K562 (cell line): ENCODE data around the gene SLC22A12. TPM values are rescaled to one million over a fixed set of nuclear protein-coding genes. Genes with fewer than 3 reads are reported as not detected.

ENCODE experiments used
- ATAC-seq: fragments of 200-7000 bp; cut with Tn5 transposase; 3 replicates; pipeline ENCODE4 v1.9.1; 2020; ENCODE audit warnings: moderate library complexity
- BruUV-seq: library from RNA; stranded (reverse); fragments of 400-500 nt; replicated peaks from 2 replicates; lab custom pipeline; 2021; lab: Mats Ljungman, UMichigan
- CTCF ChIA-PET: fragments of 300-600 bp; formaldehyde crosslinking; extraction: SDS; loops from one replicate; lab custom pipeline; 2021; ENCODE audit warnings: low intra/inter-chr PET ratio; lab: Yijun Ruan, JAX
- POLR2A ChIA-PET: fragments of 300-600, 350-650 bp; sonication (Branson Sonifier 250); formaldehyde crosslinking; extraction: SDS; loops from one replicate; lab custom pipeline; 2021; ENCODE audit warnings: antibody characterized with exemption, inconsistent platforms; lab: Yijun Ruan, JAX
- DNase-seq, 4 experiments: peaks; one replicate each; pipeline versions ENCODE4 v3.0.0 to v3.0.0-alpha.2; 2011 to 2018; ENCODE audit warnings: low spot score in 3 of 4, mixed read lengths in 3 of 4; ENCODE audit errors: extremely low read depth in 1 of 4
- FAIRE-seq: peaks from 2 replicates; lab custom pipeline; 2011; peaks lifted over from hg19 to GRCh38; lab: Jason Lieb, UNC
- H2AFZ ChIP-seq: 2 replicates; pipeline ENCODE4 v1.6.0; 2011; ENCODE audit warnings: low read depth, low read length, control low read depth, inconsistent platforms
- H3K27ac ChIP-seq: fragments of 200-600 bp; 3 replicates; pipeline ENCODE4 v1.8.0; 2011; ENCODE audit warnings: low read depth, mild to moderate bottlenecking, control low read depth, inconsistent platforms, low read length, moderate library complexity, mixed read lengths; ENCODE audit errors: extremely low read depth
- H3K27me3 ChIP-seq, 2 experiments: fragments of 300-600 bp in 1 of 2; 2 replicates in 1 of 2; 3 replicates in 1 of 2; pipeline versions ENCODE4 v1.6.0 to v1.8.0; 2011; ENCODE audit warnings: inconsistent platforms in 2 of 2, low read length in 2 of 2, mild to moderate bottlenecking in 1 of 2, mixed read lengths in 1 of 2, moderate library complexity in 1 of 2; ENCODE audit not compliant: control insufficient read depth in 2 of 2, insufficient read depth in 2 of 2
- H3K36me3 ChIP-seq: fragments of 300-600 bp; 3 replicates; pipeline ENCODE4 v1.8.0; 2011; ENCODE audit warnings: mild to moderate bottlenecking, low read length, inconsistent platforms; ENCODE audit not compliant: control insufficient read depth, insufficient read depth
- H3K4me1 ChIP-seq, 2 experiments: fragments of 200-600 bp in 1 of 2; replicated peaks in 1 of 2; 2 replicates in 1 of 2; 3 replicates in 1 of 2; pipeline versions ENCODE4 v1.5.1 to v1.8.0; 2011; ENCODE audit warnings: inconsistent platforms in 2 of 2, low read length in 2 of 2, mild to moderate bottlenecking in 1 of 2, mixed read lengths in 1 of 2, moderate library complexity in 1 of 2; ENCODE audit not compliant: control insufficient read depth in 2 of 2, insufficient read depth in 2 of 2
- H3K4me2 ChIP-seq: 2 replicates; pipeline ENCODE4 v1.6.1; 2011; ENCODE audit warnings: low read length, control low read depth, inconsistent platforms, mixed read lengths; ENCODE audit not compliant: insufficient read depth
- H3K4me3 ChIP-seq: fragments of 200-600 bp; sonication (generic), shearing (Covaris generic); 2 replicates; pipeline ENCODE4 v1.5.1; 2016; ENCODE audit warnings: control low read depth, inconsistent platforms
- H3K79me2 ChIP-seq: fragments of 200-600 bp; 3 replicates; pipeline ENCODE4 v1.8.0; 2011; ENCODE audit warnings: low read length, inconsistent platforms; ENCODE audit not compliant: control insufficient read depth, insufficient read depth
- H3K9ac ChIP-seq, 2 experiments: 2 replicates each; pipeline versions ENCODE4 v1.6.0 to v1.6.1; 2011; ENCODE audit warnings: low read depth in 2 of 2, low read length in 2 of 2, control low read depth in 1 of 2, inconsistent platforms in 1 of 2, mild to moderate bottlenecking in 1 of 2, mixed read lengths in 1 of 2; ENCODE audit not compliant: insufficient read depth in 1 of 2
- H3K9me1 ChIP-seq: one replicate; pipeline ENCODE4 v1.6.0; 2011; ENCODE audit warnings: inconsistent platforms, mild to moderate bottlenecking, low read length, moderate library complexity; ENCODE audit not compliant: control insufficient read depth, insufficient read depth
- H3K9me3 ChIP-seq: replicated peaks from 2 replicates; pipeline ENCODE4 v1.5.1; 2011; ENCODE audit warnings: low read depth, low read length, inconsistent platforms; ENCODE audit not compliant: control insufficient read depth, insufficient read depth
- H4K20me1 ChIP-seq: replicated peaks from 2 replicates; pipeline ENCODE4 v1.6.1; 2011; ENCODE audit warnings: low read length, inconsistent platforms, mixed read lengths; ENCODE audit not compliant: control insufficient read depth, insufficient read depth
- GMEB1 ChIP-seq: fragments of 250-450 bp; sonication (Bioruptor Pico); IDR thresholded peaks from 2 replicates; pipeline ENCODE4 v1.4.0; 2020; ENCODE audit warnings: mild to moderate bottlenecking
- HNRNPL ChIP-seq: fragments of 200-400 bp; formaldehyde crosslinking; IDR thresholded peaks from 2 replicates; pipeline ENCODE4 v1.6.1; 2017; ENCODE audit warnings: low read depth, mild to moderate bottlenecking, low read length
- MITF ChIP-seq: IDR thresholded peaks from 2 replicates; pipeline ENCODE4 v1.6.1; 2014; ENCODE audit warnings: antibody characterized with exemption
- NCOR1 ChIP-seq: fragments of 450-650 bp; IDR thresholded peaks from 2 replicates; pipeline ENCODE4 v1.6.1; 2016; ENCODE audit warnings: mild to moderate bottlenecking, moderate library complexity
- NFXL1 ChIP-seq: fragments of 450-650 bp; formaldehyde crosslinking; IDR thresholded peaks from 2 replicates; pipeline ENCODE4 v1.4.0; 2021; ENCODE audit warnings: mild to moderate bottlenecking
- PHF21A ChIP-seq: fragments of 450-650 bp; IDR thresholded peaks from 2 replicates; pipeline ENCODE4 v1.6.1; 2017; ENCODE audit warnings: low read depth, borderline replicate concordance
- POLR3G ChIP-seq: IDR thresholded peaks from 2 replicates; pipeline ENCODE4 v1.6.1; 2011; ENCODE audit not compliant: insufficient read length, insufficient replicate concordance; ENCODE audit errors: extremely low read depth
- SIN3A ChIP-seq, 2 experiments: fragments of 150-350 bp in 1 of 2; IDR thresholded peaks; 2 replicates each; pipeline ENCODE4 v1.6.1; 2011 to 2016; ENCODE audit warnings: borderline replicate concordance in 2 of 2, low read depth in 2 of 2, low read length in 2 of 2, mild to moderate bottlenecking in 2 of 2, moderate library complexity in 2 of 2; ENCODE audit not compliant: control insufficient read depth in 1 of 2
- SMC3 ChIP-seq: conservative IDR thresholded peaks from 2 replicates; pipeline ENCODE4 v1.6.1; 2011; ENCODE audit warnings: low read depth, low read length, improper control_type of control experiment; ENCODE audit not compliant: insufficient read depth
- THAP12 ChIP-seq: fragments of 250-450 bp; sonication (Bioruptor Pico); IDR thresholded peaks from 2 replicates; pipeline ENCODE4 v1.9.0; 2021; ENCODE audit warnings: mild to moderate bottlenecking, inconsistent platforms
- TSHZ1 ChIP-seq: fragments of 250-450 bp; sonication (Bioruptor Pico); IDR thresholded peaks from 2 replicates; pipeline ENCODE4 v1.4.0; 2020; ENCODE audit warnings: mild to moderate bottlenecking, moderate library complexity
- ZC3H11A ChIP-seq: IDR thresholded peaks from 2 replicates; pipeline ENCODE4 v1.6.1; 2012; ENCODE audit warnings: low read depth, low read length, improper control_type of control experiment
- ZNF316 ChIP-seq: fragments of 450-650 bp; IDR thresholded peaks from 2 replicates; pipeline ENCODE4 v1.6.1; 2016
- WGBS: fragments of 100-300 bp; shearing (Covaris generic); methylation state at CpG from one replicate; pipeline ENCODE4 v1.1.6; 2016; ENCODE audit warnings: low coverage, mixed read lengths; ENCODE audit not compliant: insufficient coverage; ENCODE audit errors: missing lambda C conversion rate; 5-methylcytosine and 5-hydroxymethylcytosine counted together
- in situ Hi-C: fragments of 300-500 bp; cut with MboI; formaldehyde crosslinking; loops from 4 replicates; pipeline ENCODE4 v1.15.0; 2018; ENCODE audit warnings: inconsistent platforms, mixed read lengths
- intact Hi-C: fragments of 100-400 bp; cut with micrococcal nuclease; formaldehyde crosslinking; loops from 2 replicates; pipeline ENCODE4 v1.14.2; 2022
- polyA plus RNA-seq, 8 experiments: library from polyadenylated mRNA; depleted of rRNA in 4 of 8; stranded (reverse) in 5 of 8; unstranded in 3 of 8; fragments of >200 nt; fragmentation: Nextera tagmentation in 2 of 8; fragmentation: Illumina TruSeq in 1 of 8; extraction: Ambion mirVana in 2 of 8; extraction: Trizol in 1 of 8; gene quantifications; 2 replicates each; pipeline versions ENCODE4 v1.2.1 to v1.2.3, GENCODE V29; 2011 to 2014; ENCODE audit warnings: inconsistent platforms in 1 of 8, missing spikeins in 1 of 8
- total RNA-seq, 7 experiments: library from RNA; depleted of rRNA in 6 of 7; stranded (reverse); fragments of >200 nt in 6 of 7; fragmentation: Illumina TruSeq in 2 of 7; extraction: Trizol in 2 of 7; gene quantifications; 2 replicates each; pipeline versions ENCODE4 v1.2.1 to v1.2.3, GENCODE V29; 2011 to 2021; ENCODE audit warnings: low replicate concordance in 1 of 7

Gene SLC22A12
- total and polyA plus RNA-seq, 9 of the 15 experiments (the other 6 are each of a cell fraction or from before 2014, with no cell fraction given) = not detected

GRCh38 chr11:64620381-64620971 is 29.5 kb downstream of the SLC22A12 start:
- WGBS = 20% methylated on average over 12 of the region's 13 CpGs
- Histone ChIP-seq H3K9me1 (no peaks in the 10 kb centered on the region), H3K79me2 (no peaks in the 10 kb centered on the region), H4K20me1 (peaks cover 2% of the 10 kb centered on the region; the same call in 1 of the 2 replicates), H3K9ac (0 out of 4 replicates have a peak overlapping the region, but pooled peaks of 1 of the 2 experiments have one; percentile 19), H3K4me2 (no peak overlapping the region), H3K9me3 (no peaks in the 10 kb centered on the region), H3K4me1 (peaks cover 0 to 12% of the 10 kb centered on the region in 2 experiments; a peak in 3 of 5 replicates), H3K36me3 (no peaks in the 10 kb centered on the region), H2AFZ (no peak overlapping the region), H3K4me3 (no peak overlapping the region), H3K27me3 (peaks cover 0 to 21% of the 10 kb centered on the region in 2 experiments; a peak in 2 of 5 replicates), H3K27ac (no peak overlapping the region)
- intact Hi-C loops = no loop called here
- in situ Hi-C loops = no loop called here
- FAIRE-seq = no peak
- ChIA-PET POLR2A (interaction anchor here (0.8 to 1.5 kb wide), 2 partner anchors 10 to 12 kb away, joined by 4 to 6 read pairs; no protein-coding TSS in a partner anchor), CTCF (no interaction called here)
- DNase-seq = no peak
- no TSS peak for BruUV-seq
- ATAC-seq = no peak
- TF ChIP-seq GMEB1 (CRISPR knock-in tag) = no peak
- TF ChIP-seq THAP12 (CRISPR knock-in tag) = no peak
- TF ChIP-seq TSHZ1 (CRISPR knock-in tag) = no peak
- TF ChIP-seq NFXL1 (CRISPR knock-in tag) = no peak
- TF ChIP-seq ZNF316 = peak; percentile 30; the same call in 1 of the 2 replicates
- TF ChIP-seq SMC3 = no peak
- no peak for TF ChIP-seq SIN3A (IDR thresholded peaks at IDR 0.05; ENCODE audit: borderline replicate concordance in 2 of 2, control insufficient read depth in 1 of 2, low read depth in 2 of 2, low read length in 2 of 2)
- no peak for TF ChIP-seq MITF
- no peak for TF ChIP-seq ZC3H11A
- TF ChIP-seq PHF21A = no peak
- TF ChIP-seq POLR3G = no peak
- no peak for TF ChIP-seq HNRNPL
- no peak for TF ChIP-seq NCOR1
